Prostate gland (tissue), 2 donors: ENCODE results near the gene EIF1AY.

Experiments
- POLR2A ChIP-seq: fragments of 450-650 bp; IDR thresholded peaks from one replicate; pipeline ENCODE4 v1.6.1; 2016; ENCODE audit warnings: antibody characterized with exemption, mild to moderate bottlenecking
- POLR2AphosphoS5 ChIP-seq: sonication (generic); formaldehyde crosslinking; IDR thresholded peaks from one replicate; pipeline ENCODE4 v1.6.1; 2017; ENCODE audit warnings: antibody characterized with exemption
- TF ChIP-seq, protein P1 (sequence below), 4 experiments: fragments of 200-600 bp in 2 of 4; fragments of 450-650 bp in 2 of 4; sonication (generic) in 2 of 4; IDR thresholded peaks; 1 replicate in 3 of 4; 2 replicates in 1 of 4; pipeline ENCODE4 v1.5.1; 2016 to 2019; ENCODE audit warnings: antibody characterized with exemption in 4 of 4, mild to moderate bottlenecking in 2 of 4, moderate library complexity in 2 of 4

DNA sequence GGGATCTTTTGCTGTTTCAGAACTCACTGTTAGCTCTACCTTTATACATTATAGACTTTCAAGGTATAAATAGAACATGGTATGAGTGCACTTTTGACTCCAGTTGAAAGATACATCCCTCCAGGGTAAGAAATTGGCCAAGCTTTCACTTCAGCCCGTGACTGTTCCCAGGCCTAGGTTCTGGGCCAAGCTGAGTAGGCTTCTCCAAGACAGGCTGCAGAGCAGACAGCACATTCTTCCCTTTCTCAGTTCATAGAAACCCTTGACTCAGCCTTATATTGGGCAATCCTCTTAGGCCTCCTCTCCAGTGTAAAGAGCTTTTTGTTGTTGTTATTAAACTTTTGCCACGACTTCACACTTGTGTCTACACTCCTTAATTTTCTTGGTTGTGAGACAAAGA is 29.5 kb upstream of the EIF1AY start:
- TF ChIP-seq, protein P1, sequence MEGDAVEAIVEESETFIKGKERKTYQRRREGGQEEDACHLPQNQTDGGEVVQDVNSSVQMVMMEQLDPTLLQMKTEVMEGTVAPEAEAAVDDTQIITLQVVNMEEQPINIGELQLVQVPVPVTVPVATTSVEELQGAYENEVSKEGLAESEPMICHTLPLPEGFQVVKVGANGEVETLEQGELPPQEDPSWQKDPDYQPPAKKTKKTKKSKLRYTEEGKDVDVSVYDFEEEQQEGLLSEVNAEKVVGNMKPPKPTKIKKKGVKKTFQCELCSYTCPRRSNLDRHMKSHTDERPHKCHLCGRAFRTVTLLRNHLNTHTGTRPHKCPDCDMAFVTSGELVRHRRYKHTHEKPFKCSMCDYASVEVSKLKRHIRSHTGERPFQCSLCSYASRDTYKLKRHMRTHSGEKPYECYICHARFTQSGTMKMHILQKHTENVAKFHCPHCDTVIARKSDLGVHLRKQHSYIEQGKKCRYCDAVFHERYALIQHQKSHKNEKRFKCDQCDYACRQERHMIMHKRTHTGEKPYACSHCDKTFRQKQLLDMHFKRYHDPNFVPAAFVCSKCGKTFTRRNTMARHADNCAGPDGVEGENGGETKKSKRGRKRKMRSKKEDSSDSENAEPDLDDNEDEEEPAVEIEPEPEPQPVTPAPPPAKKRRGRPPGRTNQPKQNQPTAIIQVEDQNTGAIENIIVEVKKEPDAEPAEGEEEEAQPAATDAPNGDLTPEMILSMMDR (IDR thresholded peaks at IDR 0.05), result no peak
- TF ChIP-seq POLR2A (no peak), POLR2AphosphoS5 (no peak)
